Skeletal muscle cell (primary cell): ENCODE results near the gene RIPOR1.
A peak's percentile ranks its signal among the peaks of the same experiment; 100 is the strongest.

ENCODE experiments used
- DNase-seq: peaks from one replicate; pipeline ENCODE4 v3.0.0-alpha.2; 2010; ENCODE audit warnings: low read depth
- H3K4me3 ChIP-seq: 2 replicates; pipeline ENCODE4 v1.5.1; 2011; ENCODE audit warnings: low read depth, mild to moderate bottlenecking, control low read depth, low read length, moderate library complexity

The RIPOR1 gene

DNA sequence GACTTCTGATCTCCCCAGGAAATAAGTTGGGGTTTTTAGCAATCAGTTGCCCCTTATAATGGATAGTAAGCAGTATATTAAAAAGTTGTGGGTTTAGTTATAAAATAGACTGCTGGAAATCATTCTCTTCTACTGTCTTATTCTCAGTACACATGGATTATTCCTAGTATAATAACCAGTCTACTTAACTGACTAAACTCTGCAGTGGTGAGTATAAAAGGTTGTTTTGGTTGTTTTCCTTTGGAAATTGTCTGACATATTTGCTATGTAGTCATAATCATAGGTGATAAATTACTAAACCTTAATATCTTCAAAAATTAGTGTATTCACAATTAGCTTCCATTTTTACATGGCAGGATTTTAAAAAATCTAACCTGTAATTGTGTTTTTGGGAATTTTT is 65.1 kb downstream of the RIPOR1 start:
- no peak for DNase-seq
- H3K4me3 ChIP-seq = no peak overlapping the region

- H3K4me3 ChIP-seq = no peak overlapping the region
- no peak for DNase-seq
Observed at GRCh38 chr16:67594256-67594915, 65.8 kb downstream of the RIPOR1 start.

DNA sequence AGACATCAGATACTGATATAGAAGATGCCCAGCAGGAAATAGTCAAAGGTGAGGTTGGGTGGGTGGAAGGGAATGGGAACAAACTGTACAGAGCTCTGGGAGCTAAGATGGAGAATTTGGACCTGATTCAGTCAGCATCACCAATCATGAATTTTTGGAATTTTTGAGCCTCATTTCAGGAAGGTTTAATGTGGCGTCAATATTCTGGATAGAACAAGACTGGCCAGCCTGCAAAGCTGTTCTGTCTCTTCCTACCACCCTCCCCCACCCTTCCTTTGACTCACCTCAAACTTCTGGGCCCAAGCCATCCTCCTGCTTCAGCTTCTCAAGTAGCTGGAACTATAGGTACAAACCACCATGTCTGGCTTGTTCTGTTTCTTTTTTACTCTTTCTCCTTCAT is 66.3 kb downstream of the RIPOR1 start:
- peak; percentile 24 for DNase-seq

More for the DNA sequence above, 66.3 kb downstream of the RIPOR1 start:
- no peak overlapping the region for H3K4me3 ChIP-seq
